WTC11 (cell line): ENCODE measurements around the gene PKLR. TPM values are rescaled to one million over a fixed set of nuclear protein-coding genes. Genes with fewer than 3 reads are reported as not detected.
A peak's percentile ranks its signal among the peaks of the same experiment; 100 is the strongest.

Experiments
- ATAC-seq: fragments of 200-7000 bp; cut with Tn5 transposase; 2 replicates; pipeline ENCODE4 v1.10.0; 2021; ENCODE audit warnings: mild to moderate bottlenecking, moderate library complexity
- CTCF ChIA-PET: fragments of 300-600 bp; sonication (Branson Sonifier 250); formaldehyde crosslinking; loops from one replicate; lab custom pipeline; 2021; ENCODE audit warnings: antibody characterized with exemption; lab: Charles Lee
- POLR2A ChIA-PET: fragments of 350-600 bp; sonication (Branson Sonifier 250); formaldehyde crosslinking; loops from one replicate; lab custom pipeline; 2021; ENCODE audit warnings: antibody characterized with exemption; lab: Charles Lee
- DNase-seq: peaks from one replicate; pipeline ENCODE4 v3.0.0; 2021; ENCODE audit warnings: low spot score
- H3K27ac Mint-ChIP-seq: 2 replicates; pipeline ENCODE4 v1.8.0; 2021; ENCODE audit warnings: mixed read lengths
- H3K27me3 Mint-ChIP-seq: 2 replicates; pipeline ENCODE4 v1.8.0; 2021; ENCODE audit warnings: low read depth, mild to moderate bottlenecking, moderate library complexity, mixed read lengths
- H3K36me3 Mint-ChIP-seq: 2 replicates; pipeline ENCODE4 v1.8.0; 2021; ENCODE audit warnings: mixed read lengths
- H3K4me1 Mint-ChIP-seq: 2 replicates; pipeline ENCODE4 v1.8.0; 2022; ENCODE audit warnings: mixed read lengths
- H3K4me3 Mint-ChIP-seq: 2 replicates; pipeline ENCODE4 v1.8.0; 2021; ENCODE audit warnings: mild to moderate bottlenecking, moderate library complexity, mixed read lengths
- H3K9me3 Mint-ChIP-seq: 2 replicates; pipeline ENCODE4 v1.8.0; 2021; ENCODE audit warnings: mixed read lengths
- CBFB ChIP-seq: sonication (generic); formaldehyde crosslinking; IDR thresholded peaks from 2 replicates; pipeline ENCODE4 v1.8.1; 2022; ENCODE audit warnings: mild to moderate bottlenecking, low read depth, missing genetic modification reagents
- FOXJ3 ChIP-seq: sonication (generic); formaldehyde crosslinking; IDR thresholded peaks from 2 replicates; pipeline ENCODE4 v1.9.0; 2021; ENCODE audit warnings: missing genetic modification reagents, mild to moderate bottlenecking, borderline replicate concordance
- FOXK1 ChIP-seq: sonication (generic); formaldehyde crosslinking; IDR thresholded peaks from 2 replicates; pipeline ENCODE4 v1.8.0; 2022; ENCODE audit warnings: mild to moderate bottlenecking, moderate library complexity, missing genetic modification reagents
- GABPB1 ChIP-seq: sonication (generic); formaldehyde crosslinking; IDR thresholded peaks from 2 replicates; pipeline ENCODE4 v1.8.1; 2023; ENCODE audit warnings: mild to moderate bottlenecking, missing genetic modification reagents
- HMGA2 ChIP-seq: fragments of 250-450 bp; sonication (Bioruptor Pico); IDR thresholded peaks from 2 replicates; pipeline ENCODE4 v1.4.0; 2021; ENCODE audit warnings: mild to moderate bottlenecking, moderate library complexity
- JAZF1 ChIP-seq: fragments of 250-450 bp; sonication (Bioruptor Pico); IDR thresholded peaks from 2 replicates; pipeline ENCODE4 v1.9.0; 2021; ENCODE audit warnings: moderate library complexity, mild to moderate bottlenecking, inconsistent platforms
- NR1H2 ChIP-seq: sonication (generic); formaldehyde crosslinking; IDR thresholded peaks from 2 replicates; pipeline ENCODE4 v1.9.0; 2021; ENCODE audit warnings: mild to moderate bottlenecking, moderate library complexity, missing genetic modification reagents
- NR3C1 ChIP-seq: sonication (generic); formaldehyde crosslinking; conservative IDR thresholded peaks from 2 replicates; pipeline ENCODE4 v1.8.1; 2023; ENCODE audit warnings: low read depth, mild to moderate bottlenecking, missing genetic modification reagents
- OVOL2 ChIP-seq: fragments of 250-450 bp; sonication (Bioruptor Pico); IDR thresholded peaks from 2 replicates; pipeline ENCODE4 v1.9.0; 2021; ENCODE audit warnings: mild to moderate bottlenecking, borderline replicate concordance
- SMAD3 ChIP-seq: sonication (generic); formaldehyde crosslinking; IDR thresholded peaks from 2 replicates; pipeline ENCODE4 v1.8.0; 2022; ENCODE audit warnings: missing genetic modification reagents, mild to moderate bottlenecking, borderline replicate concordance
- SP1 ChIP-seq: sonication (generic); formaldehyde crosslinking; conservative IDR thresholded peaks from 2 replicates; pipeline ENCODE4 v1.8.1; 2022; ENCODE audit warnings: missing genetic modification reagents
- TEAD1 ChIP-seq: sonication (generic); formaldehyde crosslinking; IDR thresholded peaks from 2 replicates; pipeline ENCODE4 v1.8.0; 2022; ENCODE audit warnings: mild to moderate bottlenecking, missing genetic modification reagents
- TP53 ChIP-seq: sonication (generic); formaldehyde crosslinking; IDR thresholded peaks from 2 replicates; pipeline ENCODE4 v1.8.1; 2023; ENCODE audit warnings: mild to moderate bottlenecking, missing genetic modification reagents
- ZNF121 ChIP-seq: sonication (generic); formaldehyde crosslinking; IDR thresholded peaks from 2 replicates; pipeline ENCODE4 v1.8.0; 2023; ENCODE audit warnings: missing genetic modification reagents
- ZNF263 ChIP-seq: sonication (generic); formaldehyde crosslinking; IDR thresholded peaks from 2 replicates; pipeline ENCODE4 v1.8.1; 2022; ENCODE audit warnings: low read depth, mild to moderate bottlenecking, moderate library complexity, missing genetic modification reagents
- ZNF396 ChIP-seq: fragments of 250-450 bp; sonication (Bioruptor Pico); IDR thresholded peaks from 2 replicates; pipeline ENCODE4 v1.8.0; 2021; ENCODE audit warnings: mild to moderate bottlenecking, moderate library complexity, borderline replicate concordance
- ZNF416 ChIP-seq: fragments of 250-450 bp; sonication (Bioruptor Pico); IDR thresholded peaks from 2 replicates; pipeline ENCODE4 v1.9.0; 2021; ENCODE audit warnings: mild to moderate bottlenecking, inconsistent platforms
- ZNF671 ChIP-seq: fragments of 250-450 bp; sonication (Bioruptor Pico); IDR thresholded peaks from 2 replicates; pipeline ENCODE4 v1.8.0; 2021; ENCODE audit warnings: mild to moderate bottlenecking
- total RNA-seq: library from RNA; stranded (reverse); gene quantifications from 3 replicates; pipeline ENCODE4 v1.2.3, GENCODE V29; 2021
- TF ChIP-seq, protein P1 (sequence below): sonication (generic); formaldehyde crosslinking; conservative IDR thresholded peaks from 2 replicates; pipeline ENCODE4 v1.8.1; 2023; ENCODE audit warnings: mild to moderate bottlenecking, low read depth, missing genetic modification reagents, moderate library complexity
- TF ChIP-seq, protein P2 (sequence below): sonication (generic); formaldehyde crosslinking; IDR thresholded peaks from 2 replicates; pipeline ENCODE4 v1.8.0; 2023; ENCODE audit warnings: missing genetic modification reagents
- TF ChIP-seq, protein P3 (sequence below): sonication (generic); formaldehyde crosslinking; IDR thresholded peaks from 2 replicates; pipeline ENCODE4 v1.8.0; 2022; ENCODE audit warnings: mild to moderate bottlenecking, missing genetic modification reagents
- TF ChIP-seq, protein P4 (sequence below): sonication (generic); formaldehyde crosslinking; IDR thresholded peaks from 2 replicates; pipeline ENCODE4 v1.8.0; 2022; ENCODE audit warnings: mild to moderate bottlenecking, missing genetic modification reagents
- TF ChIP-seq, protein P5 (sequence below): sonication (generic); formaldehyde crosslinking; IDR thresholded peaks from 2 replicates; pipeline ENCODE4 v1.8.1; 2023; ENCODE audit warnings: mild to moderate bottlenecking, moderate library complexity, missing genetic modification reagents
- TF ChIP-seq, protein P6 (sequence below): sonication (generic); formaldehyde crosslinking; conservative IDR thresholded peaks from 2 replicates; pipeline ENCODE4 v1.8.1; 2022; ENCODE audit warnings: mild to moderate bottlenecking, missing genetic modification reagents
- TF ChIP-seq, protein P7 (sequence below): sonication (generic); formaldehyde crosslinking; IDR thresholded peaks from 2 replicates; pipeline ENCODE4 v1.8.1; 2022; ENCODE audit warnings: low read depth, mild to moderate bottlenecking, moderate library complexity, missing genetic modification reagents, borderline replicate concordance

PKLR gene
- total RNA-seq, 1 experiment from 2014 or later = 1.5 TPM

DNA sequence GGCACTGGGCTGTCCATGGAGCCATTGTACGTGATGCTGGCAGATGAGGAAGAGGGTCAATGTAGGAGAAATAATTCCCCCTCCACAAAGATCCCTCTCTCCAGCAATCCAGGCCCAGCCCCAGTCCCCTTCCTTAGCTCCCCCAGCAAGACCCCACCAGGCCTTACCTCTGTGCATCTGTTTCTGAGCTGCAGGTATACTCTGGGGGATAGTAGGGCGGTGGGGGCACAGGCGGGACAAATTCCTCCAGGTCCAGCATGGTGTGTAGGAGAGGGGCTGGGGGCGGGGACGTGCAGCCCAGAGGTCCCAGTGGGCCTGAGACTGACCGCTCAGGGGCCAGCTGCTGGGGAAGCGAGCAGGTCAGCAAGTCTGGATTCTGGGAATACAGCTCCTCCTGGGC lies 49.7 kb downstream of the PKLR start (continued):
- TF ChIP-seq, protein P1, sequence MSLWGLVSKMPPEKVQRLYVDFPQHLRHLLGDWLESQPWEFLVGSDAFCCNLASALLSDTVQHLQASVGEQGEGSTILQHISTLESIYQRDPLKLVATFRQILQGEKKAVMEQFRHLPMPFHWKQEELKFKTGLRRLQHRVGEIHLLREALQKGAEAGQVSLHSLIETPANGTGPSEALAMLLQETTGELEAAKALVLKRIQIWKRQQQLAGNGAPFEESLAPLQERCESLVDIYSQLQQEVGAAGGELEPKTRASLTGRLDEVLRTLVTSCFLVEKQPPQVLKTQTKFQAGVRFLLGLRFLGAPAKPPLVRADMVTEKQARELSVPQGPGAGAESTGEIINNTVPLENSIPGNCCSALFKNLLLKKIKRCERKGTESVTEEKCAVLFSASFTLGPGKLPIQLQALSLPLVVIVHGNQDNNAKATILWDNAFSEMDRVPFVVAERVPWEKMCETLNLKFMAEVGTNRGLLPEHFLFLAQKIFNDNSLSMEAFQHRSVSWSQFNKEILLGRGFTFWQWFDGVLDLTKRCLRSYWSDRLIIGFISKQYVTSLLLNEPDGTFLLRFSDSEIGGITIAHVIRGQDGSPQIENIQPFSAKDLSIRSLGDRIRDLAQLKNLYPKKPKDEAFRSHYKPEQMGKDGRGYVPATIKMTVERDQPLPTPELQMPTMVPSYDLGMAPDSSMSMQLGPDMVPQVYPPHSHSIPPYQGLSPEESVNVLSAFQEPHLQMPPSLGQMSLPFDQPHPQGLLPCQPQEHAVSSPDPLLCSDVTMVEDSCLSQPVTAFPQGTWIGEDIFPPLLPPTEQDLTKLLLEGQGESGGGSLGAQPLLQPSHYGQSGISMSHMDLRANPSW (CRISPR knock-in tag) = no peak
- TF ChIP-seq GABPB1 (CRISPR knock-in tag) = no peak
- TF ChIP-seq ZNF396 (CRISPR knock-in tag) = no peak
- no peak for TF ChIP-seq SMAD3 (CRISPR knock-in tag)

DNA sequence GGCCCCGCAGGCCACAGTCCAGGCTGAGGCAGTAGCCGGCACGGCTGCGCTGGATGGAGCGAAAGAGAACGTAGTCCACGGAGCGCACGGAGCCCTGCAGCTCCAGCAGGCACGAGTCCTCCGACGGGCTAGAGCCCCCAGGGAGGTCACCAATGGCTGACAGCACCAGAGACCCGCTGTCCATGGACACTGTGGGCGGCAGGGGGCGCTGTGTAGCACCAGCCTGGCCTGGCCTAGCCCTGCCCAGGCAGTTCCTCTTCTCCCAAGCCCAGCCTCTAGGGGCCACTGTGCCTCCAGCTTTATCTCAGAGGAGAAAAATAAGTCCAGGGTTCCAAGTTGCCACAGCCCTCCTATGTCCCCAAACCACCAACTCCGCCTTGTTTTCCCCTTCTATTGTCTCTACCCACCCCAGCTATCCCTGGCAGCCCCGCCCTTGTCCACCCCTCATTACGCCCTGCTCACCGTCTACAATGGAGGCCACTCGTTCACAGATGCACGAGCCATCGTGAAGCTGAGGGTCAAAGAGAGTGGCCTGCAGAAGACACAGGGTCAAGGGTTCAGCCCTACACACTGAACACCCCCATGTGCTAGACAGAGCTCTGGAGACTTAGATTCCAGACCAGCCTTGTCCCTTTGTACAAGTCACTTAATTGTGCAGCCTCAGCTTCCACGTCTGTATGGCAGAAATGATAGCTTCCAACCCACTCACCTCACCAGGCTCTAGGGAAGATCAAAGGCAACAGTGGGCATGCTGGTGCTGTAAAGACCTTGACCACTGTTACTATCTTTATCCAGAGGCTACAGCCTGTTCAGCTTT lies 50.4 kb downstream of the PKLR start:
- H3K27me3 Mint-ChIP-seq = peaks cover 16% of the 10 kb centered on the region
- POLR2A ChIA-PET = interaction anchor here (1.0 to 1.7 kb wide), 6 partner anchors 10 to 67 kb away, joined by 3 to 6 read pairs (median 4); partner anchors contain the start of gene CLK2
- DNase-seq (peak; percentile 99), ATAC-seq (peak; percentile 87)
- H3K27ac Mint-ChIP-seq = peak overlapping the region; percentile 89
- H3K4me1 Mint-ChIP-seq = peaks cover 24% of the 10 kb centered on the region
- H3K36me3 Mint-ChIP-seq = peaks cover 17% of the 10 kb centered on the region
- H3K4me3 Mint-ChIP-seq = peak overlapping the region; percentile 58
- no peaks in the 10 kb centered on the region for H3K9me3 Mint-ChIP-seq
- CTCF ChIA-PET = interaction anchor here (0.5 to 4.8 kb wide), 63 partner anchors 9 to 1484 kb away, joined by 3 to 204 read pairs (median 6); partner anchors contain the start of genes CLK2, FDPS, HCN3 and KRTCAP2
- TF ChIP-seq SMAD3 (CRISPR knock-in tag) (no peak), NR1H2 (no peak), JAZF1 (CRISPR knock-in tag) (no peak), ZNF416 (CRISPR knock-in tag) (peak; percentile 32; the same call in 1 of the 2 replicates), TP53 (CRISPR knock-in tag) (no peak), ZNF263 (no peak), ZNF121 (CRISPR knock-in tag) (no peak), NR3C1 (CRISPR knock-in tag) (no peak), SP1 (CRISPR knock-in tag) (peak; percentile 33; the same call in 1 of the 2 replicates), CBFB (CRISPR knock-in tag) (no peak), FOXK1 (CRISPR knock-in tag) (0 out of 2 replicates have a peak, but pooled peaks have one; percentile 17), ZNF671 (CRISPR knock-in tag) (no peak), HMGA2 (CRISPR knock-in tag) (no peak), GABPB1 (CRISPR knock-in tag) (no peak), TEAD1 (CRISPR knock-in tag) (peak; percentile 50; the same call in 1 of the 2 replicates), OVOL2 (CRISPR knock-in tag) (no peak), FOXJ3 (CRISPR knock-in tag) (no peak), ZNF396 (CRISPR knock-in tag) (no peak)
- TF ChIP-seq, protein P2, sequence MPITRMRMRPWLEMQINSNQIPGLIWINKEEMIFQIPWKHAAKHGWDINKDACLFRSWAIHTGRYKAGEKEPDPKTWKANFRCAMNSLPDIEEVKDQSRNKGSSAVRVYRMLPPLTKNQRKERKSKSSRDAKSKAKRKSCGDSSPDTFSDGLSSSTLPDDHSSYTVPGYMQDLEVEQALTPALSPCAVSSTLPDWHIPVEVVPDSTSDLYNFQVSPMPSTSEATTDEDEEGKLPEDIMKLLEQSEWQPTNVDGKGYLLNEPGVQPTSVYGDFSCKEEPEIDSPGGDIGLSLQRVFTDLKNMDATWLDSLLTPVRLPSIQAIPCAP = no peak
- TF ChIP-seq, protein P3, sequence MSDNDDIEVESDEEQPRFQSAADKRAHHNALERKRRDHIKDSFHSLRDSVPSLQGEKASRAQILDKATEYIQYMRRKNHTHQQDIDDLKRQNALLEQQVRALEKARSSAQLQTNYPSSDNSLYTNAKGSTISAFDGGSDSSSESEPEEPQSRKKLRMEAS (CRISPR knock-in tag) = no peak; the same call in 1 of the 2 replicates
- TF ChIP-seq, protein P4, sequence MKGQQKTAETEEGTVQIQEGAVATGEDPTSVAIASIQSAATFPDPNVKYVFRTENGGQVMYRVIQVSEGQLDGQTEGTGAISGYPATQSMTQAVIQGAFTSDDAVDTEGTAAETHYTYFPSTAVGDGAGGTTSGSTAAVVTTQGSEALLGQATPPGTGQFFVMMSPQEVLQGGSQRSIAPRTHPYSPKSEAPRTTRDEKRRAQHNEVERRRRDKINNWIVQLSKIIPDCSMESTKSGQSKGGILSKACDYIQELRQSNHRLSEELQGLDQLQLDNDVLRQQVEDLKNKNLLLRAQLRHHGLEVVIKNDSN (CRISPR knock-in tag) = no peak
- TF ChIP-seq, protein P5, sequence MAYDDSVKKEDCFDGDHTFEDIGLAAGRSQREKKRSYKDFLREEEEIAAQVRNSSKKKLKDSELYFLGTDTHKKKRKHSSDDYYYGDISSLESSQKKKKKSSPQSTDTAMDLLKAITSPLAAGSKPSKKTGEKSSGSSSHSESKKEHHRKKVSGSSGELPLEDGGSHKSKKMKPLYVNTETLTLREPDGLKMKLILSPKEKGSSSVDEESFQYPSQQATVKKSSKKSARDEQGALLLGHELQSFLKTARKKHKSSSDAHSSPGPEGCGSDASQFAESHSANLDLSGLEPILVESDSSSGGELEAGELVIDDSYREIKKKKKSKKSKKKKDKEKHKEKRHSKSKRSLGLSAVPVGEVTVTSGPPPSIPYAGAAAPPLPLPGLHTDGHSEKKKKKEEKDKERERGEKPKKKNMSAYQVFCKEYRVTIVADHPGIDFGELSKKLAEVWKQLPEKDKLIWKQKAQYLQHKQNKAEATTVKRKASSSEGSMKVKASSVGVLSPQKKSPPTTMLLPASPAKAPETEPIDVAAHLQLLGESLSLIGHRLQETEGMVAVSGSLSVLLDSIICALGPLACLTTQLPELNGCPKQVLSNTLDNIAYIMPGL (CRISPR knock-in tag) = peak; percentile 95
- TF ChIP-seq, protein P6, sequence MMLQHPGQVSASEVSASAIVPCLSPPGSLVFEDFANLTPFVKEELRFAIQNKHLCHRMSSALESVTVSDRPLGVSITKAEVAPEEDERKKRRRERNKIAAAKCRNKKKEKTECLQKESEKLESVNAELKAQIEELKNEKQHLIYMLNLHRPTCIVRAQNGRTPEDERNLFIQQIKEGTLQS = no peak
- TF ChIP-seq, protein P7, sequence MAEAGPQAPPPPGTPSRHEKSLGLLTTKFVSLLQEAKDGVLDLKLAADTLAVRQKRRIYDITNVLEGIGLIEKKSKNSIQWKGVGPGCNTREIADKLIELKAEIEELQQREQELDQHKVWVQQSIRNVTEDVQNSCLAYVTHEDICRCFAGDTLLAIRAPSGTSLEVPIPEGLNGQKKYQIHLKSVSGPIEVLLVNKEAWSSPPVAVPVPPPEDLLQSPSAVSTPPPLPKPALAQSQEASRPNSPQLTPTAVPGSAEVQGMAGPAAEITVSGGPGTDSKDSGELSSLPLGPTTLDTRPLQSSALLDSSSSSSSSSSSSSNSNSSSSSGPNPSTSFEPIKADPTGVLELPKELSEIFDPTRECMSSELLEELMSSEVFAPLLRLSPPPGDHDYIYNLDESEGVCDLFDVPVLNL (CRISPR knock-in tag) = no peak
